H1 (cell line): ENCODE measurements around the gene C1S. TPM values are rescaled to one million over a fixed set of nuclear protein-coding genes. Genes with fewer than 3 reads are reported as not detected.

Experiments
- CTCF ChIA-PET: fragments of 300-600 bp; sonication (Branson Sonifier 250); formaldehyde crosslinking; loops from one replicate; lab custom pipeline; 2021; ENCODE audit not compliant: partially characterized antibody; lab: Charles Lee
- POLR2A ChIA-PET: fragments of 300-600 bp; sonication (Branson Sonifier 250); formaldehyde crosslinking; loops from one replicate; lab custom pipeline; 2021; ENCODE audit warnings: inconsistent platforms; ENCODE audit not compliant: partially characterized antibody; lab: Charles Lee
- DNase-seq, 2 experiments: peaks; one replicate each; pipeline versions ENCODE4 v3.0.0 to v3.0.0-alpha.2; 2010 to 2022; ENCODE audit warnings: low spot score in 2 of 2, low read depth in 1 of 2, mixed read lengths in 1 of 2
- FAIRE-seq: peaks from 2 replicates; lab custom pipeline; 2011; peaks lifted over from hg19 to GRCh38; lab: Jason Lieb, UNC
- H2AFZ ChIP-seq: 2 replicates; pipeline ENCODE4 v1.8.1; 2012; ENCODE audit warnings: low read length, inconsistent platforms
- H2AK5ac ChIP-seq: 2 replicates; pipeline ENCODE4 v1.6.1; 2013; ENCODE audit warnings: low read depth, low read length
- H2BK120ac ChIP-seq: replicated peaks from 2 replicates; pipeline ENCODE3; 2013; ENCODE audit warnings: low read depth, low read length, inconsistent platforms
- H2BK12ac ChIP-seq: 2 replicates; pipeline ENCODE4 v1.6.1; 2013; ENCODE audit warnings: low read depth, low read length
- H2BK15ac ChIP-seq: 2 replicates; pipeline ENCODE4 v1.6.1; 2013; ENCODE audit warnings: low read length
- H2BK20ac ChIP-seq: 2 replicates; pipeline ENCODE4 v1.6.1; 2013; ENCODE audit warnings: low read length
- H2BK5ac ChIP-seq: 2 replicates; pipeline ENCODE4 v1.6.1; 2013; ENCODE audit warnings: low read depth, low read length
- H3K14ac ChIP-seq: 2 replicates; pipeline ENCODE4 v1.6.1; 2013; ENCODE audit warnings: inconsistent platforms; ENCODE audit not compliant: insufficient read length
- H3K18ac ChIP-seq: 2 replicates; pipeline ENCODE4 v1.6.1; 2013; ENCODE audit warnings: low read length; ENCODE audit errors: extremely low read depth
- H3K23ac ChIP-seq: 2 replicates; pipeline ENCODE4 v1.6.1; 2013; ENCODE audit warnings: inconsistent platforms; ENCODE audit not compliant: insufficient read length
- H3K23me2 ChIP-seq: 2 replicates; pipeline ENCODE4 v1.6.1; 2013; ENCODE audit warnings: low read depth, low read length
- H3K27ac ChIP-seq: 2 replicates; pipeline ENCODE4 v1.6.1; 2011; ENCODE audit warnings: low read depth, low read length, inconsistent platforms
- H3K27me3 ChIP-seq, 4 experiments: replicated peaks in 1 of 4; 1 replicate in 1 of 4; 2 replicates in 3 of 4; pipeline versions ENCODE4 v1.6.1 to v1.8.1; 2011 to 2013; ENCODE audit warnings: low read length in 3 of 4, mild to moderate bottlenecking in 3 of 4, inconsistent platforms in 2 of 4, mixed read lengths in 2 of 4, moderate library complexity in 1 of 4; ENCODE audit not compliant: control insufficient read depth in 3 of 4, insufficient read depth in 3 of 4; ENCODE audit errors: extremely low read depth in 1 of 4
- H3K36me3 ChIP-seq, 4 experiments: 2 replicates each; pipeline versions ENCODE4 v1.6.1 to v1.8.1; 2011 to 2013; ENCODE audit warnings: mild to moderate bottlenecking in 4 of 4, low read length in 3 of 4, moderate library complexity in 2 of 4, control low read depth in 1 of 4, inconsistent platforms in 1 of 4; ENCODE audit not compliant: insufficient read depth in 4 of 4, control insufficient read depth in 2 of 4
- H3K4ac ChIP-seq: replicated peaks from 2 replicates; pipeline ENCODE3; 2013; ENCODE audit warnings: low read length, low read depth, mixed read lengths, inconsistent platforms; ENCODE audit not compliant: insufficient read length
- H3K4me1 ChIP-seq, 4 experiments: replicated peaks in 1 of 4; 1 replicate in 1 of 4; 2 replicates in 3 of 4; pipeline versions ENCODE4 v1.6.1 to v1.8.1; 2011 to 2013; ENCODE audit warnings: low read length in 3 of 4, inconsistent platforms in 2 of 4, mixed read lengths in 1 of 4; ENCODE audit not compliant: insufficient read depth in 4 of 4, control insufficient read depth in 3 of 4
- H3K4me2 ChIP-seq, 2 experiments: 2 replicates each; pipeline versions ENCODE4 v1.6.1 to v1.8.1; 2011 to 2013; ENCODE audit warnings: low read depth in 2 of 2, low read length in 2 of 2, control low read depth in 1 of 2, inconsistent platforms in 1 of 2, mild to moderate bottlenecking in 1 of 2; ENCODE audit not compliant: insufficient read depth in 1 of 2
- H3K4me3 ChIP-seq, 4 experiments: fragments of 200-600, 300-600 bp in 1 of 4; sonication (generic), shearing (Covaris generic), sonication (Bioruptor Twin) in 1 of 4; 2 replicates each; pipeline versions ENCODE4 v1.5.1 to v1.8.1; 2011 to 2016; ENCODE audit warnings: low read length in 4 of 4, low read depth in 3 of 4, control low read depth in 2 of 4, inconsistent platforms in 2 of 4, mild to moderate bottlenecking in 2 of 4, mixed read lengths in 1 of 4, moderate library complexity in 1 of 4; ENCODE audit not compliant: insufficient read depth in 2 of 4; ENCODE audit errors: extremely low read depth in 1 of 4
- H3K56ac ChIP-seq: replicated peaks from 2 replicates; pipeline ENCODE3; 2013; ENCODE audit warnings: low read depth, mild to moderate bottlenecking, mixed read lengths, low read length, inconsistent platforms; ENCODE audit not compliant: insufficient read length
- H3K79me1 ChIP-seq: 2 replicates; pipeline ENCODE4 v1.6.1; 2013; ENCODE audit warnings: low read depth, low read length, control low read depth
- H3K79me2 ChIP-seq, 2 experiments: 2 replicates each; pipeline versions ENCODE4 v1.6.1 to v1.8.1; 2012 to 2013; ENCODE audit warnings: low read length in 2 of 2, mild to moderate bottlenecking in 2 of 2, inconsistent platforms in 1 of 2; ENCODE audit not compliant: insufficient read depth in 2 of 2, control insufficient read depth in 1 of 2
- H3K9ac ChIP-seq, 4 experiments: replicated peaks in 1 of 4; 1 replicate in 1 of 4; 2 replicates in 3 of 4; pipeline versions ENCODE4 v1.6.1 to v1.8.1; 2011 to 2013; ENCODE audit warnings: low read depth in 3 of 4, low read length in 3 of 4, control low read depth in 2 of 4, mild to moderate bottlenecking in 2 of 4, moderate library complexity in 2 of 4, inconsistent platforms in 1 of 4; ENCODE audit errors: extremely low read depth in 1 of 4
- H3K9me3 ChIP-seq, 2 experiments: 2 replicates each; pipeline versions ENCODE4 v1.6.1 to v1.8.1; 2012 to 2013; ENCODE audit warnings: mild to moderate bottlenecking in 2 of 2, moderate library complexity in 2 of 2, control low read depth in 1 of 2, inconsistent platforms in 1 of 2, low read depth in 1 of 2, low read length in 1 of 2, mixed read lengths in 1 of 2; ENCODE audit not compliant: insufficient read depth in 2 of 2
- H4K20me1 ChIP-seq, 2 experiments: replicated peaks in 1 of 2; 2 replicates each; pipeline versions ENCODE3 to v1.8.1; 2011 to 2013; ENCODE audit warnings: inconsistent platforms in 2 of 2, low read length in 2 of 2, mild to moderate bottlenecking in 1 of 2; ENCODE audit not compliant: insufficient read depth in 2 of 2, control insufficient read depth in 1 of 2
- H4K5ac ChIP-seq: 2 replicates; pipeline ENCODE4 v1.6.1; 2013; ENCODE audit warnings: low read length, low read depth, mixed read lengths, inconsistent platforms; ENCODE audit not compliant: insufficient read length
- H4K8ac ChIP-seq: 2 replicates; pipeline ENCODE4 v1.8.0; 2013; ENCODE audit warnings: mild to moderate bottlenecking, moderate library complexity, low read length, inconsistent platforms; ENCODE audit not compliant: insufficient read depth; ENCODE audit errors: extremely low read depth
- H4K91ac ChIP-seq: replicated peaks from 2 replicates; pipeline ENCODE3; 2013; ENCODE audit warnings: low read length, mixed read lengths, inconsistent platforms; ENCODE audit not compliant: insufficient read length
- ASH2L ChIP-seq: fragments of 200-600, 300-600 bp; sonication (generic); IDR thresholded peaks from one replicate; pipeline ENCODE4 v1.7.1; 2017; ENCODE audit warnings: low read length
- BRCA1 ChIP-seq: IDR thresholded peaks from 2 replicates; pipeline ENCODE4 v1.6.1; 2012; ENCODE audit warnings: low read depth, low read length, improper control_type of control experiment
- CBX8 ChIP-seq: fragments of 300-800, 300-1000 bp; sonication (generic); IDR thresholded peaks from 2 replicates; pipeline ENCODE4 v1.7.1; 2016; ENCODE audit warnings: low read depth, low read length, borderline replicate concordance
- EP300 ChIP-seq, 2 experiments: IDR thresholded peaks; 1 replicate in 1 of 2; 2 replicates in 1 of 2; pipeline ENCODE4 v1.6.1; 2011 to 2012; ENCODE audit warnings: low read depth in 2 of 2, low read length in 2 of 2, mild to moderate bottlenecking in 2 of 2, borderline replicate concordance in 1 of 2, inconsistent platforms in 1 of 2, moderate library complexity in 1 of 2
- GTF2F1 ChIP-seq: IDR thresholded peaks from 2 replicates; pipeline ENCODE4 v1.6.1; 2012; ENCODE audit warnings: low read depth, low read length, improper control_type of control experiment, borderline replicate concordance
- HDAC2 ChIP-seq, 2 experiments: fragments of 300-600 bp in 1 of 2; sonication (generic) in 1 of 2; IDR thresholded peaks; 2 replicates each; pipeline ENCODE4 v1.6.1; 2011 to 2012; ENCODE audit warnings: low read depth in 2 of 2, low read length in 2 of 2, mild to moderate bottlenecking in 2 of 2, moderate library complexity in 2 of 2, borderline replicate concordance in 1 of 2, inconsistent platforms in 1 of 2
- KDM1A ChIP-seq: fragments of 200-600, 300-600 bp; sonication (generic); IDR thresholded peaks from 2 replicates; pipeline ENCODE4 v1.7.1; 2016; ENCODE audit warnings: mild to moderate bottlenecking, low read length, borderline replicate concordance
- KDM5A ChIP-seq: fragments of 200-600 bp; IDR thresholded peaks from 2 replicates; pipeline ENCODE4 v1.7.1; 2012; ENCODE audit warnings: mild to moderate bottlenecking, low read length, inconsistent platforms, mixed read lengths
- POU5F1 ChIP-seq: IDR thresholded peaks from 2 replicates; pipeline ENCODE4 v1.6.1; 2011; ENCODE audit warnings: low read depth, mild to moderate bottlenecking, low read length, moderate library complexity
- RXRA ChIP-seq: IDR thresholded peaks from 2 replicates; pipeline ENCODE4 v1.6.1; 2011; ENCODE audit warnings: low read depth, mild to moderate bottlenecking, low read length, moderate library complexity; ENCODE audit not compliant: insufficient read depth
- TBP ChIP-seq: IDR thresholded peaks from 2 replicates; pipeline ENCODE4 v1.6.1; 2011; ENCODE audit warnings: low read depth, low read length, improper control_type of control experiment
- TEAD4 ChIP-seq: IDR thresholded peaks from 2 replicates; pipeline ENCODE4 v1.6.1; 2012; ENCODE audit warnings: low read depth, low read length, inconsistent platforms, mixed read lengths
- YY1 ChIP-seq: IDR thresholded peaks from 2 replicates; pipeline ENCODE4 v1.6.1; 2011; ENCODE audit warnings: low read depth, mild to moderate bottlenecking, low read length
- WGBS, 2 experiments: shearing (Covaris generic) in 1 of 2; methylation state at CpG; one replicate each; pipeline versions ENCODE4 v1.1.6 to v1.1.7; 2013 to 2015; ENCODE audit warnings: low lambda C conversion rate in 2 of 2, mixed read lengths in 2 of 2, inconsistent platforms in 1 of 2, low coverage in 1 of 2, missing lambda C conversion rate in 1 of 2; ENCODE audit not compliant: insufficient replicate concordance in 2 of 2, insufficient coverage in 1 of 2, insufficient read length in 1 of 2; ENCODE audit errors: extremely low coverage in 1 of 2, missing lambda C conversion rate in 1 of 2; 5-methylcytosine and 5-hydroxymethylcytosine counted together
- polyA plus RNA-seq, 7 experiments: library from polyadenylated mRNA; depleted of rRNA in 3 of 7; stranded (reverse) in 5 of 7; unstranded in 2 of 7; fragments of >200 nt in 5 of 7; fragments of 200-250 nt in 2 of 7; gene quantifications; 1 replicate in 5 of 7; 2 replicates in 1 of 7; 4 replicates in 1 of 7; pipeline versions ENCODE4 v1.2.1 to v1.2.3, GENCODE V29; 2011 to 2013; ENCODE audit warnings: missing spikeins in 2 of 7, mixed read lengths in 2 of 7
- total RNA-seq: library from RNA; stranded (reverse); fragmentation: NEBNext Ultra II Directional; extraction: Animal tissue kit (Norgen Biotek cat#: 25700); gene quantifications from 2 replicates; pipeline ENCODE4 v1.2.1, GENCODE V29; 2021

C1S gene
- total and polyA plus RNA-seq, 2 of the 8 experiments (the other 6 are each of a cell fraction or from before 2014, with no cell fraction given) = 4.4 to 7.3 TPM

DNA sequence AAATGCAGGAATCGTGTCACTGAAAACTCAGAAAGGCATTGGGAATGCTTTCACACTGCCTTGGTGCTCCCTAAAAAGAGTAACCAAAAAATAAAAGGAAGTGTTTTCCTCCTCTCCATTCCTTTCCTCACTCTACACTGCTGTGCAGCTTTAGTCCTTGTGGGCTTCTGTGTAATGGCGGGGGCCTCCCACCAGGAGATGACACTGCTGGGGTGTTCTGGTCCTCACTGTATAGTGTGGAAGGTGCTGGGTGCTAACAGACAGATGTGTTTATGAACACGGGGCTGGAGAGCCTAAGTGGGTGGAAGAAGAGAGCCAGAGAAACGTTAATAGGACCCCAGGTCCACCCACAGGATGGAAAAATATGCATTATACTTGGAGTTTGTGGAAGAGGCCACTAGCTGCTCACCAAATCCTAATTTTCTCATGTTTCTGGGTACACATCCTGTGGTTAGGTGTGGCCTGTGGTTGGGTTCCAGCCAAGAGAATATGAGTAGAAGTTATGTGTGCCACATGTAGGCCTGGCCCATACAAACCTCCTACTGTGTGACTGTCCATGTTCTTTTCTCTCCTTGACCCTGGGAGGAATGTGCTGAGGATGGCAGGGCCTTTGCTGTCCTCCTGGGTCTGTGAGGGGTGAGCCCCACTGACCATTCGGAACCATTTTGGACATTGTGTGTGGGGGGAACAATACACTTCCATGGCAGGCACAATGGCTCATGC is 14.0 kb upstream of the C1S start:
- ChIA-PET CTCF (interaction anchor here (0.6 to 3.2 kb wide), 3 partner anchors 11 to 355 kb away, joined by 3 to 11 read pairs (median 3); partner anchors contain the start of gene C1RL), POLR2A (interaction anchor here (1.5 to 4.1 kb wide), 3 partner anchors 69 to 103 kb away, joined by 4 to 9 read pairs (median 4); partner anchors contain the start of genes C12orf57 and RNU7-1)
- Histone ChIP-seq H2BK5ac (no peak overlapping the region), H3K9ac (no peak overlapping the region), H3K27ac (no peak overlapping the region), H3K79me1 (no peaks in the 10 kb centered on the region), H4K5ac (no peak overlapping the region), H3K27me3 (no peaks in the 10 kb centered on the region), H2BK15ac (no peak overlapping the region), H3K18ac (no peak overlapping the region), H3K23ac (no peak overlapping the region), H3K23me2 (no peaks in the 10 kb centered on the region), H4K20me1 (no peaks in the 10 kb centered on the region), H3K4me2 (no peak overlapping the region), H2BK12ac (no peak overlapping the region), H2BK120ac (no peak overlapping the region), H2AFZ (no peak overlapping the region), H3K79me2 (no peaks in the 10 kb centered on the region), H3K4ac (no peak overlapping the region), H2BK20ac (no peak overlapping the region), H3K36me3 (no peaks in the 10 kb centered on the region), H3K9me3 (no peaks in the 10 kb centered on the region), H3K4me1 (no peaks in the 10 kb centered on the region), H3K56ac (no peak overlapping the region), H4K91ac (no peak overlapping the region), H3K14ac (no peak overlapping the region), H4K8ac (no peak overlapping the region), H3K4me3 (no peak overlapping the region), H2AK5ac (no peak overlapping the region)
- WGBS, 2 experiments = 89% methylated on average over 5 of the region's 5 CpGs; no CpG with 5 or more reads in 1 of the 2 experiments
- FAIRE-seq (no peak), DNase-seq (no peak)
- TF ChIP-seq RXRA = no peak
- TF ChIP-seq KDM1A = no peak
- TF ChIP-seq CBX8 = no peak
- TF ChIP-seq TBP = no peak
- no peak for TF ChIP-seq TEAD4
- TF ChIP-seq ASH2L = no peak
- TF ChIP-seq KDM5A = no peak
- TF ChIP-seq EP300 (IDR thresholded peaks at IDR 0.05; ENCODE audit: borderline replicate concordance in 1 of 2, low read depth in 2 of 2, low read length in 2 of 2) = no peak
- no peak for TF ChIP-seq HDAC2 (IDR thresholded peaks at IDR 0.05; ENCODE audit: borderline replicate concordance in 1 of 2, low read depth in 2 of 2, low read length in 2 of 2)
- TF ChIP-seq POU5F1 = no peak
- no peak for TF ChIP-seq BRCA1
- no peak for TF ChIP-seq GTF2F1
- TF ChIP-seq YY1 = no peak
